Body of pancreas (tissue), 4 donors: ENCODE results near the gene TMPRSS9.

Experiments
- CTCF ChIP-seq, 7 experiments: fragments of 450-650 bp in 4 of 7; fragments of 200-600 bp in 3 of 7; sonication (generic) in 3 of 7; IDR thresholded peaks; one replicate each; pipeline ENCODE4 v1.5.1; 2016 to 2019; ENCODE audit warnings: antibody characterized with exemption in 7 of 7
- POLR2A ChIP-seq, 3 donors: fragments of 450-650 bp; IDR thresholded peaks; one replicate each; pipeline ENCODE4 v1.6.1; 2016; ENCODE audit warnings: antibody characterized with exemption in 3 of 3, mild to moderate bottlenecking in 2 of 3

GRCh38 chr19:2325281-2326046 lies 34.6 kb upstream of the TMPRSS9 start:
- TF ChIP-seq CTCF (IDR thresholded peaks at IDR 0.05) = no peak
- TF ChIP-seq POLR2A (IDR thresholded peaks at IDR 0.05) = no peak
